ENCODE data around the gene VAV1.

VAV1 gene

DNA sequence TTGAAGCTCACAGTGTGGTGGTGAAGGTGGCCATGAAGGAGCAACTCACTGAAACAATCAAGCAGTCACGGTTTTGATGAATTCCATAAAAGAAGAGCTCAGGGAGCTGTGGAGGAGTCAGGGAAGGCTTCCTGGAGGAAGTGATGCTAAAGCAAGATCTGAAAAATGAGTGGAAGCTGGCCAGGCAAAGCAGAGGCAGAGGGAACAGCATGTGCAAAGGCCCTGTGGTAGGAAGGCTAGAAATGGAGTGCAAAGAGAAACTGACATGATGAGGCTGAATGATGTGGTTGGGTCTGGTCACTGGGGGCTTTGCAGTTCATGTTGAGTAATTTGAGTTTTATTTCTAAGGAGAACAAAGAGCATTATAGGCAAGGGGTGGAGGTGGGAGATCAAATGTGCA is 121.8 kb downstream of the VAV1 start:
- no peak for DNase-seq (ENCODE audit: low read depth)

DNA sequence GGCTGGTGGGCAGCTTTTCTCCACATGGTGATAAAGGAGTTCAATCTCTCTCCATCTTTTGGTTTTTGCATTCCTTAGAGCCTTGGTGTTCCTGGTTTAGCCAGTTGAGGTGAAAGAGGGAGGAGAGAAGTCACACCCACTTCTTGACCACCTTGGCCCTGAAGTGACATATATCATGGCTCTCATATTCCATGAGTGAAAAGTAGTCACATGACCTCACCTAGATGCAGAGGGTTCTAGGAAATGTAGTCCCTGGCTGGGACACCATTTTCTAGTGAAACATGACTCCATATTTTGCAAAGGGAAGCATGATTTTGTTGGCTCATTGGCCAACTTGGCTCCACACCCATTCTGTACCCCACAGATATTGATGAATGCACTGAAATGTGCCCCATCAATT is 130.9 kb downstream of the VAV1 start:
- no peak for DNase-seq (ENCODE audit: low read depth)

- no peak for DNase-seq (ENCODE audit: low read depth)
Observed at GRCh38 chr19:6906559-6907060, 134.1 kb downstream of the VAV1 start.
